Astrocyte (in vitro differentiated cells and primary cell): Measurements from ENCODE around the gene HNRNPDL. TPM values are rescaled to one million over a fixed set of nuclear protein-coding genes. Genes with fewer than 3 reads are reported as not detected.
"Not testable (repeated sequence)": the region's sequence is repeated elsewhere in the genome, so short reads cannot be mapped to it uniquely, and the experiment has no call there.

Source experiments
- DNase-seq: peaks from one replicate; pipeline ENCODE4 v3.0.0-alpha.2; 2010; ENCODE audit warnings: low read depth
- FAIRE-seq: peaks from 2 replicates; lab custom pipeline; 2011; peaks lifted over from hg19 to GRCh38; lab: Jason Lieb, UNC
- H2AFZ ChIP-seq: 2 replicates; pipeline ENCODE4 v1.6.0; 2012; ENCODE audit warnings: low read depth, low read length, inconsistent platforms
- H3K27ac ChIP-seq: 2 replicates; pipeline ENCODE4 v1.5.1; 2011; ENCODE audit warnings: low read depth, low read length, inconsistent platforms
- H3K27me3 ChIP-seq: 2 replicates; pipeline ENCODE4 v1.6.0; 2011; ENCODE audit warnings: low read length, inconsistent platforms; ENCODE audit not compliant: insufficient read depth
- H3K36me3 ChIP-seq: 2 replicates; pipeline ENCODE4 v1.5.1; 2011; ENCODE audit warnings: low read length, inconsistent platforms; ENCODE audit not compliant: insufficient read depth
- H3K4me1 ChIP-seq: 2 replicates; pipeline ENCODE4 v1.5.1; 2011; ENCODE audit warnings: low read length, inconsistent platforms; ENCODE audit not compliant: insufficient read depth
- H3K4me2 ChIP-seq: 2 replicates; pipeline ENCODE4 v1.6.0; 2012; ENCODE audit warnings: low read length, inconsistent platforms
- H3K4me3 ChIP-seq: 2 replicates; pipeline ENCODE4 v1.5.1; 2011; ENCODE audit warnings: low read depth, mild to moderate bottlenecking, low read length, inconsistent platforms; ENCODE audit not compliant: insufficient read depth
- H3K79me2 ChIP-seq: 2 replicates; pipeline ENCODE4 v1.6.0; 2012; ENCODE audit warnings: mild to moderate bottlenecking, low read length, inconsistent platforms; ENCODE audit not compliant: insufficient read depth
- H3K9ac ChIP-seq: 2 replicates; pipeline ENCODE4 v1.6.0; 2012; ENCODE audit warnings: mild to moderate bottlenecking, low read length, inconsistent platforms
- H3K9me3 ChIP-seq: 2 replicates; pipeline ENCODE4 v1.5.1; 2012; ENCODE audit warnings: low read depth, mild to moderate bottlenecking, low read length, inconsistent platforms; ENCODE audit not compliant: insufficient read depth
- H4K20me1 ChIP-seq: 2 replicates; pipeline ENCODE4 v1.6.0; 2012; ENCODE audit warnings: low read length, inconsistent platforms; ENCODE audit not compliant: insufficient read depth
- H3K27ac Mint-ChIP-seq: one replicate; pipeline ENCODE4 v1.8.0; 2021; ENCODE audit warnings: mild to moderate bottlenecking, mixed read lengths; ENCODE audit not compliant: unreplicated experiment
- H3K27me3 Mint-ChIP-seq: one replicate; pipeline ENCODE4 v1.8.0; 2021; ENCODE audit warnings: low read depth, mixed read lengths; ENCODE audit not compliant: unreplicated experiment
- H3K36me3 Mint-ChIP-seq: one replicate; pipeline ENCODE4 v1.8.0; 2021; ENCODE audit warnings: low read depth, mixed read lengths; ENCODE audit not compliant: unreplicated experiment
- H3K4me1 Mint-ChIP-seq: one replicate; pipeline ENCODE4 v1.8.0; 2021; ENCODE audit warnings: low read depth, mixed read lengths; ENCODE audit not compliant: unreplicated experiment
- H3K4me3 Mint-ChIP-seq: one replicate; pipeline ENCODE4 v1.8.0; 2021; ENCODE audit warnings: mild to moderate bottlenecking, moderate library complexity, mixed read lengths; ENCODE audit not compliant: unreplicated experiment
- H3K9me3 Mint-ChIP-seq: one replicate; pipeline ENCODE4 v1.8.0; 2021; ENCODE audit warnings: mild to moderate bottlenecking, mixed read lengths; ENCODE audit not compliant: unreplicated experiment
- CTCF ChIP-seq: IDR thresholded peaks from 2 replicates; pipeline ENCODE4 v1.5.1; 2011; ENCODE audit warnings: low read depth, mild to moderate bottlenecking, inconsistent platforms, low read length, moderate library complexity; ENCODE audit not compliant: insufficient read depth
- EZH2 ChIP-seq: IDR thresholded peaks from 2 replicates; pipeline ENCODE4 v1.6.1; 2012; ENCODE audit warnings: mild to moderate bottlenecking, low read length, inconsistent platforms; ENCODE audit not compliant: insufficient read depth
- total RNA-seq: library from RNA; stranded (reverse); gene quantifications from 2 replicates; pipeline ENCODE4 v1.2.1, GENCODE V29; 2021

The HNRNPDL gene
- total RNA-seq, 1 donor from 2014 or later: 220 TPM

GRCh38 chr4:82415922-82416365, 14.3 kb downstream of the HNRNPDL start:
- no peaks in the 10 kb centered on the region for H3K4me1 ChIP-seq
- H3K27me3 ChIP-seq: peaks cover 4% of the 10 kb centered on the region
- peak overlapping the region; percentile 58 for H2AFZ ChIP-seq
- Mint-ChIP-seq H3K27me3 (no peaks in the 10 kb centered on the region), H3K4me3 (peak overlapping the region; percentile 1), H3K9me3 (no peaks in the 10 kb centered on the region), H3K36me3 (no peaks in the 10 kb centered on the region), H3K4me1 (no peaks in the 10 kb centered on the region), H3K27ac (no peak overlapping the region)
- peak overlapping the region; percentile 62 for H3K4me2 ChIP-seq
- no peaks in the 10 kb centered on the region for H3K36me3 ChIP-seq
- no peaks in the 10 kb centered on the region for H4K20me1 ChIP-seq
- no peak overlapping the region for H3K4me3 ChIP-seq
- H3K9ac ChIP-seq: no peak overlapping the region
- H3K79me2 ChIP-seq: no peaks in the 10 kb centered on the region
- no peak for FAIRE-seq
- H3K27ac ChIP-seq: no peak overlapping the region
- TF ChIP-seq EZH2 (no peak), CTCF (no peak)
- H3K9me3 ChIP-seq: no peaks in the 10 kb centered on the region
- DNase-seq: no peak

DNA sequence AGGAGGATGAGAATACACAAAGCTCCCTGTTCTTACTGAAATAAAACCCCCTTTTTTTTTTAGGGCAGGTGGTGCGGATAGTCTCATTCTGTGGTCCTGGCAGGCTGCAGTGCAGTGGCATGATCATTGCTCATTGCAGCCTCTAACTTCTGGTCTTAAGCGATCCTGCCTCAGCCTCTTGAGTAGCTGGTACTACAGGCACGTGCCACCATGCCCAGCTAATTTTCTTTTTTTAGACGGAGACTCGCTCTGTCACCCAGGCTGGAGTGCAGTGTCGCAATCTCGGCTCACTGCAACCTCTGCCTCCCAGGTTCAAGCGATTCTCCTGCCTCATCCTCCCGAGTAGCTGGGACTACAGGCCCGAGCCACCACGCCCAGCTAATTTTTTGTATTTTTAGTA, 15.2 kb downstream of the HNRNPDL start:
- not testable (repeated sequence) for H3K4me2 ChIP-seq, H2AFZ ChIP-seq, H3K4me3 Mint-ChIP-seq, H3K36me3 Mint-ChIP-seq, H3K27ac Mint-ChIP-seq, H3K9ac ChIP-seq, H3K27me3 Mint-ChIP-seq, FAIRE-seq, H3K27me3 ChIP-seq, H3K79me2 ChIP-seq, H4K20me1 ChIP-seq, H3K4me1 ChIP-seq, DNase-seq, H3K9me3 Mint-ChIP-seq, H3K36me3 ChIP-seq, H3K9me3 ChIP-seq, H3K4me3 ChIP-seq, H3K27ac ChIP-seq, H3K4me1 Mint-ChIP-seq

- no peaks in the 10 kb centered on the region for H3K4me1 Mint-ChIP-seq
- H4K20me1 ChIP-seq: no peaks in the 10 kb centered on the region
- no peaks in the 10 kb centered on the region for H3K9me3 ChIP-seq
- no peaks in the 10 kb centered on the region for H3K4me1 ChIP-seq
- no peaks in the 10 kb centered on the region for H3K79me2 ChIP-seq
- DNase-seq (no peak), FAIRE-seq (no peak)
- no peak overlapping the region for H2AFZ ChIP-seq
- H3K36me3 ChIP-seq: no peaks in the 10 kb centered on the region
- no peak overlapping the region for H3K4me3 ChIP-seq
- no peaks in the 10 kb centered on the region for H3K27me3 Mint-ChIP-seq
- H3K9ac ChIP-seq: no peak overlapping the region
- no peaks in the 10 kb centered on the region for H3K36me3 Mint-ChIP-seq
- no peak overlapping the region for H3K27ac Mint-ChIP-seq
- no peaks in the 10 kb centered on the region for H3K9me3 Mint-ChIP-seq
- no peak overlapping the region for H3K4me2 ChIP-seq
- H3K27me3 ChIP-seq: no peaks in the 10 kb centered on the region
- H3K27ac ChIP-seq: no peak overlapping the region
- H3K4me3 Mint-ChIP-seq: no peak overlapping the region
- TF ChIP-seq CTCF: no peak
- TF ChIP-seq EZH2: no peak
Observed at GRCh38 chr4:82403725-82404124, 26.5 kb downstream of the HNRNPDL start.
